ENCODE measurements around the gene KCTD2. TPM values are rescaled to one million over a fixed set of nuclear protein-coding genes. Genes with fewer than 3 reads are reported as not detected.

Gene KCTD2
- total and polyA plus RNA-seq, 2 of the 13 experiments (the other 11 are each of a cell fraction or from before 2014, with no cell fraction given), result 28.3 to 32.6 TPM

DNA sequence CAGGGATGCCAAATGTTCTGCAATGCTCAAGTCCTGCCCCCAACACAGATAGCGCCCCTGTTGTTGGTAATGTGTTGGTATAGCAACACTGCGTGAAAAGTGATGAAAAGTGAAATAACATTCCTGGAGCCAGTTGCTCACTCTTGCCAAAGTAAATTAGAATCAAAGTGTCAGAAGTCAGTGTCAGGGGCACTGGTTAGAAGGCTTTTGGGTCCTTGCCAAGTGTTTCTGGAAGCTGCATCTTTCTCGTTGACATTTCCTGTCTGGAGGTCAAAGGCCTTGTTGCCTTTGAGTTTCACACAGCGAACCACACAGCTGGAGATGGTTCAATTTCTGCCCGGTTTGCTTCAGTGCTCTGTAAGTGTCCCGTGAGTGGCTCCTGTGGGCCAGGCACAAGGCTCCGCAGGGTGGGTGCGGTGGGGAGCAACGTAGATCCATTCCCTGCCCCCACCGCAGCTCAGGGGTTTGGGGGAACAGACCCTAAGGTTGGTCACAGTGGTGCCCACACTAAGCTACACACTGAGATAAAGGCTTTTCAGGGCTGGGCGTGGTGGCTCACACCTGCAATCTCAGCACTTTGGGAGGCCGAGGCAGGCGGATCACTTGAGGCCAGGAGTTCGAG, 37.1 kb downstream of the KCTD2 start (continued):
- TF ChIP-seq, protein P1, sequence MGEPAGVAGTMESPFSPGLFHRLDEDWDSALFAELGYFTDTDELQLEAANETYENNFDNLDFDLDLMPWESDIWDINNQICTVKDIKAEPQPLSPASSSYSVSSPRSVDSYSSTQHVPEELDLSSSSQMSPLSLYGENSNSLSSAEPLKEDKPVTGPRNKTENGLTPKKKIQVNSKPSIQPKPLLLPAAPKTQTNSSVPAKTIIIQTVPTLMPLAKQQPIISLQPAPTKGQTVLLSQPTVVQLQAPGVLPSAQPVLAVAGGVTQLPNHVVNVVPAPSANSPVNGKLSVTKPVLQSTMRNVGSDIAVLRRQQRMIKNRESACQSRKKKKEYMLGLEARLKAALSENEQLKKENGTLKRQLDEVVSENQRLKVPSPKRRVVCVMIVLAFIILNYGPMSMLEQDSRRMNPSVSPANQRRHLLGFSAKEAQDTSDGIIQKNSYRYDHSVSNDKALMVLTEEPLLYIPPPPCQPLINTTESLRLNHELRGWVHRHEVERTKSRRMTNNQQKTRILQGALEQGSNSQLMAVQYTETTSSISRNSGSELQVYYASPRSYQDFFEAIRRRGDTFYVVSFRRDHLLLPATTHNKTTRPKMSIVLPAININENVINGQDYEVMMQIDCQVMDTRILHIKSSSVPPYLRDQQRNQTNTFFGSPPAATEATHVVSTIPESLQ (CRISPR knock-in tag; conservative IDR thresholded peaks at IDR 0.05), result no peak
- TF ChIP-seq, protein P2, sequence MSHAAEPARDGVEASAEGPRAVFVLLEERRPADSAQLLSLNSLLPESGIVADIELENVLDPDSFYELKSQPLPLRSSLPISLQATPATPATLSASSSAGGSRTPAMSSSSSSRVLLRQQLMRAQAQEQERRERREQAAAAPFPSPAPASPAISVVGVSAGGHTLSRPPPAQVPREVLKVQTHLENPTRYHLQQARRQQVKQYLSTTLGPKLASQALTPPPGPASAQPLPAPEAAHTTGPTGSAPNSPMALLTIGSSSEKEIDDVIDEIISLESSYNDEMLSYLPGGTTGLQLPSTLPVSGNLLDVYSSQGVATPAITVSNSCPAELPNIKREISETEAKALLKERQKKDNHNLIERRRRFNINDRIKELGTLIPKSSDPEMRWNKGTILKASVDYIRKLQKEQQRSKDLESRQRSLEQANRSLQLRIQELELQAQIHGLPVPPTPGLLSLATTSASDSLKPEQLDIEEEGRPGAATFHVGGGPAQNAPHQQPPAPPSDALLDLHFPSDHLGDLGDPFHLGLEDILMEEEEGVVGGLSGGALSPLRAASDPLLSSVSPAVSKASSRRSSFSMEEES (CRISPR knock-in tag; IDR thresholded peaks at IDR 0.05), result peak; percentile 80
- TF ChIP-seq, protein P3, sequence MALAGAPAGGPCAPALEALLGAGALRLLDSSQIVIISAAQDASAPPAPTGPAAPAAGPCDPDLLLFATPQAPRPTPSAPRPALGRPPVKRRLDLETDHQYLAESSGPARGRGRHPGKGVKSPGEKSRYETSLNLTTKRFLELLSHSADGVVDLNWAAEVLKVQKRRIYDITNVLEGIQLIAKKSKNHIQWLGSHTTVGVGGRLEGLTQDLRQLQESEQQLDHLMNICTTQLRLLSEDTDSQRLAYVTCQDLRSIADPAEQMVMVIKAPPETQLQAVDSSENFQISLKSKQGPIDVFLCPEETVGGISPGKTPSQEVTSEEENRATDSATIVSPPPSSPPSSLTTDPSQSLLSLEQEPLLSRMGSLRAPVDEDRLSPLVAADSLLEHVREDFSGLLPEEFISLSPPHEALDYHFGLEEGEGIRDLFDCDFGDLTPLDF (CRISPR knock-in tag; IDR thresholded peaks at IDR 0.05), result no peak
- peak; percentile 63; the same call in 1 of the 2 replicates for TF ChIP-seq TSC22D2 (CRISPR knock-in tag; IDR thresholded peaks at IDR 0.05; ENCODE audit: borderline replicate concordance)
- no peak for TF ChIP-seq ZNF121 (CRISPR knock-in tag; IDR thresholded peaks at IDR 0.05)
- no peak for TF ChIP-seq KDM5A (IDR thresholded peaks at IDR 0.05; ENCODE audit: borderline replicate concordance, low read length)
- peak; percentile 75; the same call in 1 of the 2 replicates for TF ChIP-seq SMAD1 (CRISPR knock-in tag; IDR thresholded peaks at IDR 0.05; ENCODE audit: borderline replicate concordance, low read depth)
- no peak for TF ChIP-seq MAFK (conservative IDR thresholded peaks at IDR 0.05 in 1 of 2, IDR thresholded peaks at IDR 0.05 in 1 of 2; ENCODE audit: low read length in 2 of 2)
- TF ChIP-seq ZNF850 (CRISPR knock-in tag; conservative IDR thresholded peaks at IDR 0.05), result no peak
- peak; percentile 58; the same call in 1 of the 2 replicates for TF ChIP-seq FOXC1 (CRISPR knock-in tag; IDR thresholded peaks at IDR 0.05; ENCODE audit: borderline replicate concordance)
- TF ChIP-seq EP300 (IDR thresholded peaks at IDR 0.05; ENCODE audit: low read depth in 2 of 2, low read length in 2 of 2), result peak in 1 of 2 experiments; percentile 88; a peak in 2 of 4 replicates
- peak; percentile 72 for TF ChIP-seq EP300 (CRISPR knock-in tag; IDR thresholded peaks at IDR 0.05; ENCODE audit: borderline replicate concordance)
- no peak for TF ChIP-seq SRSF1 (optimal IDR thresholded peaks at IDR 0.05; ENCODE audit: low read depth, low read length)
- no peak for TF ChIP-seq CHD4 (IDR thresholded peaks at IDR 0.05; ENCODE audit: borderline replicate concordance, low read length)
- TF ChIP-seq, protein P4, sequence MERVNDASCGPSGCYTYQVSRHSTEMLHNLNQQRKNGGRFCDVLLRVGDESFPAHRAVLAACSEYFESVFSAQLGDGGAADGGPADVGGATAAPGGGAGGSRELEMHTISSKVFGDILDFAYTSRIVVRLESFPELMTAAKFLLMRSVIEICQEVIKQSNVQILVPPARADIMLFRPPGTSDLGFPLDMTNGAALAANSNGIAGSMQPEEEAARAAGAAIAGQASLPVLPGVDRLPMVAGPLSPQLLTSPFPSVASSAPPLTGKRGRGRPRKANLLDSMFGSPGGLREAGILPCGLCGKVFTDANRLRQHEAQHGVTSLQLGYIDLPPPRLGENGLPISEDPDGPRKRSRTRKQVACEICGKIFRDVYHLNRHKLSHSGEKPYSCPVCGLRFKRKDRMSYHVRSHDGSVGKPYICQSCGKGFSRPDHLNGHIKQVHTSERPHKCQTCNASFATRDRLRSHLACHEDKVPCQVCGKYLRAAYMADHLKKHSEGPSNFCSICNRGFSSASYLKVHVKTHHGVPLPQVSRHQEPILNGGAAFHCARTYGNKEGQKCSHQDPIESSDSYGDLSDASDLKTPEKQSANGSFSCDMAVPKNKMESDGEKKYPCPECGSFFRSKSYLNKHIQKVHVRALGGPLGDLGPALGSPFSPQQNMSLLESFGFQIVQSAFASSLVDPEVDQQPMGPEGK (CRISPR knock-in tag; IDR thresholded peaks at IDR 0.05), result peak; percentile 79; the same call in 1 of the 2 replicates
- TF ChIP-seq ZNF367 (CRISPR knock-in tag; IDR thresholded peaks at IDR 0.05; ENCODE audit: borderline replicate concordance), result no peak
- TF ChIP-seq ZNF230 (CRISPR knock-in tag; IDR thresholded peaks at IDR 0.05), result no peak; the same call in 1 of the 2 replicates
- TF ChIP-seq NFKBIZ (CRISPR knock-in tag; IDR thresholded peaks at IDR 0.05), result peak; percentile 86
- TF ChIP-seq TEAD3 (CRISPR knock-in tag; optimal IDR thresholded peaks at IDR 0.05; ENCODE audit: borderline replicate concordance), result peak; percentile 96
- peak; percentile 95 for TF ChIP-seq GFI1 (CRISPR knock-in tag; IDR thresholded peaks at IDR 0.05; ENCODE audit: borderline replicate concordance)
- TF ChIP-seq ZNF101 (CRISPR knock-in tag; IDR thresholded peaks at IDR 0.05; ENCODE audit: borderline replicate concordance, low read depth), result no peak
- no peak for TF ChIP-seq PCBP2 (optimal IDR thresholded peaks at IDR 0.05; ENCODE audit: low read depth, low read length, poor library complexity, severe bottlenecking)
- peak; percentile 77; the same call in 1 of the 2 replicates for TF ChIP-seq KDM2A (CRISPR knock-in tag; IDR thresholded peaks at IDR 0.05; ENCODE audit: borderline replicate concordance, low read depth)

Data from HepG2 (cell line).